Skeletal muscle tissue (tissue), 4 donors: ENCODE measurements around the gene CRYBG2. TPM values are rescaled to one million over a fixed set of nuclear protein-coding genes. Genes with fewer than 3 reads are reported as not detected.

Experiments used
- H3K27ac ChIP-seq: one replicate; pipeline ENCODE4 v1.7.0; 2013; ENCODE audit warnings: mild to moderate bottlenecking, low read depth, low read length, inconsistent platforms
- H3K27me3 ChIP-seq, 3 donors: one replicate each; pipeline ENCODE4 v1.7.0; 2013; ENCODE audit warnings: low read length in 3 of 3; ENCODE audit not compliant: control insufficient read depth in 3 of 3, insufficient read depth in 3 of 3
- H3K36me3 ChIP-seq, 3 donors: one replicate each; pipeline ENCODE4 v1.7.0; 2013; ENCODE audit warnings: low read length in 3 of 3; ENCODE audit not compliant: control insufficient read depth in 3 of 3, insufficient read depth in 3 of 3
- H3K4me1 ChIP-seq, 3 donors: one replicate each; pipeline ENCODE4 v1.7.0; 2013; ENCODE audit warnings: low read length in 3 of 3, mild to moderate bottlenecking in 3 of 3; ENCODE audit not compliant: control insufficient read depth in 3 of 3, insufficient read depth in 3 of 3
- H3K4me3 ChIP-seq, 3 donors: one replicate each; pipeline ENCODE4 v1.7.0; 2013; ENCODE audit warnings: low read length in 3 of 3
- H3K9ac ChIP-seq, 3 donors: one replicate each; pipeline ENCODE4 v1.7.0; 2013; ENCODE audit warnings: low read length in 3 of 3, mild to moderate bottlenecking in 3 of 3, moderate library complexity in 2 of 3, low read depth in 1 of 3
- H3K9me3 ChIP-seq, 3 donors: one replicate each; pipeline ENCODE4 v1.7.0; 2013; ENCODE audit warnings: low read length in 3 of 3; ENCODE audit not compliant: control insufficient read depth in 3 of 3
- total RNA-seq: library from RNA; depleted of rRNA; stranded (reverse); fragments of >200 nt; gene quantifications from one replicate; pipeline ENCODE4 v1.2.3, GENCODE V29; 2014
- donor health status: Osteomylitis.

CRYBG2 gene
- total RNA-seq, 1 donor from 2014 or later: not detected

- Histone ChIP-seq H3K27me3 (no peaks in the 10 kb centered on the region), H3K9me3 (no peaks in the 10 kb centered on the region), H3K36me3 (no peaks in the 10 kb centered on the region), H3K27ac (peak overlapping the region; percentile 45), H3K9ac (peak overlapping the region in 1 of 3 donors; percentile 45), H3K4me1 (peaks cover 50 to 75% (median 54%) of the 10 kb centered on the region in 3 donors), H3K4me3 (no peak overlapping the region)
Measured at GRCh38 chr1:26289158-26290059, 64.5 kb downstream of the CRYBG2 start.

GRCh38 chr1:26288311-26288941, 65.5 kb downstream of the CRYBG2 start:
- H3K27ac ChIP-seq: peak overlapping the region; percentile 45
- no peaks in the 10 kb centered on the region for H3K27me3 ChIP-seq
- H3K9ac ChIP-seq: peak overlapping the region in 1 of 3 donors; percentile 45
- no peak overlapping the region for H3K4me3 ChIP-seq
- peaks cover 0 to 2% (median 0%) of the 10 kb centered on the region in 3 donors for H3K36me3 ChIP-seq
- peaks cover 54 to 82% (median 55%) of the 10 kb centered on the region in 3 donors for H3K4me1 ChIP-seq
- no peaks in the 10 kb centered on the region for H3K9me3 ChIP-seq

- no peaks in the 10 kb centered on the region for H3K9me3 ChIP-seq
- peak overlapping the region; percentile 50 for H3K27ac ChIP-seq
- peaks cover 54 to 88% (median 59%) of the 10 kb centered on the region in 3 donors for H3K4me1 ChIP-seq
- H3K4me3 ChIP-seq: no peak overlapping the region
- H3K36me3 ChIP-seq: peaks cover 0 to 2% (median 0%) of the 10 kb centered on the region in 3 donors
- H3K27me3 ChIP-seq: no peaks in the 10 kb centered on the region
- H3K9ac ChIP-seq: peak overlapping the region in 1 of 3 donors; percentile 16
Measured at GRCh38 chr1:26287811-26288210, 66.1 kb downstream of the CRYBG2 start.

- H3K9ac ChIP-seq: peak overlapping the region in 1 of 3 donors; percentile 27
- H3K9me3 ChIP-seq: no peaks in the 10 kb centered on the region
- H3K27me3 ChIP-seq: no peaks in the 10 kb centered on the region
- H3K36me3 ChIP-seq: peaks cover 0 to 2% (median 0%) of the 10 kb centered on the region in 3 donors
- peak overlapping the region in 1 of 3 donors; percentile 13 for H3K4me3 ChIP-seq
- peaks cover 54 to 93% (median 63%) of the 10 kb centered on the region in 3 donors for H3K4me1 ChIP-seq
- H3K27ac ChIP-seq: peak overlapping the region; percentile 50
Measured at GRCh38 chr1:26287033-26287711, 66.8 kb downstream of the CRYBG2 start.

GRCh38 chr1:26286064-26286416, 67.9 kb downstream of the CRYBG2 start:
- Histone ChIP-seq H3K4me3 (no peak overlapping the region), H3K9me3 (no peaks in the 10 kb centered on the region), H3K9ac (no peak overlapping the region), H3K27me3 (no peaks in the 10 kb centered on the region), H3K36me3 (peaks cover 6 to 10% (median 8%) of the 10 kb centered on the region in 3 donors), H3K27ac (peak overlapping the region; percentile 74), H3K4me1 (peaks cover 55 to 92% (median 70%) of the 10 kb centered on the region in 3 donors)

GRCh38 chr1:26285366-26286063, 68.4 kb downstream of the CRYBG2 start:
- no peaks in the 10 kb centered on the region for H3K9me3 ChIP-seq
- H3K27ac ChIP-seq: peak overlapping the region; percentile 74
- H3K36me3 ChIP-seq: peaks cover 6 to 11% (median 10%) of the 10 kb centered on the region in 3 donors
- no peaks in the 10 kb centered on the region for H3K27me3 ChIP-seq
- peak overlapping the region in 1 of 3 donors; percentile 13 for H3K4me3 ChIP-seq
- H3K4me1 ChIP-seq: peaks cover 54 to 92% (median 70%) of the 10 kb centered on the region in 3 donors
- peak overlapping the region in 2 of 3 donors; percentile 14 to 57 for H3K9ac ChIP-seq

GRCh38 chr1:26284597-26285347, 69.2 kb downstream of the CRYBG2 start:
- H3K27me3 ChIP-seq: no peaks in the 10 kb centered on the region
- no peaks in the 10 kb centered on the region for H3K9me3 ChIP-seq
- peak overlapping the region; percentile 14 to 59 (median 57) for H3K9ac ChIP-seq
- H3K4me3 ChIP-seq: peak overlapping the region in 1 of 3 donors; percentile 1
- H3K27ac ChIP-seq: peak overlapping the region; percentile 74
- peaks cover 6 to 11% (median 10%) of the 10 kb centered on the region in 3 donors for H3K36me3 ChIP-seq
- H3K4me1 ChIP-seq: peaks cover 50 to 88% (median 77%) of the 10 kb centered on the region in 3 donors

GRCh38 chr1:26283871-26284596, 69.9 kb downstream of the CRYBG2 start:
- Histone ChIP-seq H3K27ac (peak overlapping the region; percentile 74), H3K9me3 (no peaks in the 10 kb centered on the region), H3K4me3 (peak overlapping the region in 1 of 3 donors; percentile 1), H3K27me3 (no peaks in the 10 kb centered on the region), H3K4me1 (peaks cover 52 to 88% (median 77%) of the 10 kb centered on the region in 3 donors), H3K9ac (peak overlapping the region; percentile 12 to 59 (median 57)), H3K36me3 (peaks cover 12 to 17% (median 12%) of the 10 kb centered on the region in 3 donors)
